Activated CD4-positive, alpha-beta T cell treated with anti-CD3 and anti-CD28 coated beads for 24 hours (primary cell): Measurements from ENCODE around the gene MAML2.

ENCODE experiments used
- DNase-seq, 2 donors: peaks; one replicate each; pipeline ENCODE4 v3.0.0-alpha.2; 2020; ENCODE audit warnings: low read depth in 2 of 2

Gene MAML2

GRCh38 chr11:96036863-96037262 is 306.1 kb downstream of the MAML2 start:
- DNase-seq: no peak

GRCh38 chr11:96035740-96036078 is 307.3 kb downstream of the MAML2 start:
- DNase-seq: no peak

- no peak for DNase-seq
Observed at GRCh38 chr11:96035031-96035739, 307.8 kb downstream of the MAML2 start.

GRCh38 chr11:96033599-96033998 is 309.4 kb downstream of the MAML2 start:
- no peak for DNase-seq

GRCh38 chr11:96033095-96033494 is 309.9 kb downstream of the MAML2 start:
- DNase-seq: no peak

- DNase-seq: no peak
Observed at GRCh38 chr11:96028746-96029145, 314.2 kb downstream of the MAML2 start.

GRCh38 chr11:96027021-96027420 is 316.0 kb downstream of the MAML2 start:
- no peak for DNase-seq

- no peak for DNase-seq
Observed at GRCh38 chr11:96026310-96026709, 316.7 kb downstream of the MAML2 start.

- DNase-seq: no peak
Observed at GRCh38 chr11:96024666-96025065, 318.3 kb downstream of the MAML2 start.

- no peak for DNase-seq
Observed at GRCh38 chr11:96023275-96023674, 319.7 kb downstream of the MAML2 start.

GRCh38 chr11:96021901-96022650 is 320.9 kb downstream of the MAML2 start:
- DNase-seq: no peak

- DNase-seq: no peak
Observed at GRCh38 chr11:96019810-96020747, 322.9 kb downstream of the MAML2 start.

- no peak for DNase-seq
Observed at GRCh38 chr11:96019281-96019680, 323.7 kb downstream of the MAML2 start.

GRCh38 chr11:96017856-96018255 is 325.1 kb downstream of the MAML2 start:
- DNase-seq: no peak

GRCh38 chr11:96016978-96017502 is 326.0 kb downstream of the MAML2 start:
- no peak for DNase-seq

- DNase-seq: no peak
Observed at GRCh38 chr11:96015906-96016565, 327.0 kb downstream of the MAML2 start.

GRCh38 chr11:96014217-96014616 is 328.8 kb downstream of the MAML2 start:
- DNase-seq: peak in 1 of 2 donors; percentile 9

GRCh38 chr11:96013461-96014213 is 329.4 kb downstream of the MAML2 start:
- DNase-seq: no peak

GRCh38 chr11:96012086-96012824 is 330.7 kb downstream of the MAML2 start:
- peak in 1 of 2 donors; percentile 10 for DNase-seq

- no peak for DNase-seq
Observed at GRCh38 chr11:96010683-96011082, 332.3 kb downstream of the MAML2 start.
